ENCODE measurements around the gene PRSS33.

DNA sequence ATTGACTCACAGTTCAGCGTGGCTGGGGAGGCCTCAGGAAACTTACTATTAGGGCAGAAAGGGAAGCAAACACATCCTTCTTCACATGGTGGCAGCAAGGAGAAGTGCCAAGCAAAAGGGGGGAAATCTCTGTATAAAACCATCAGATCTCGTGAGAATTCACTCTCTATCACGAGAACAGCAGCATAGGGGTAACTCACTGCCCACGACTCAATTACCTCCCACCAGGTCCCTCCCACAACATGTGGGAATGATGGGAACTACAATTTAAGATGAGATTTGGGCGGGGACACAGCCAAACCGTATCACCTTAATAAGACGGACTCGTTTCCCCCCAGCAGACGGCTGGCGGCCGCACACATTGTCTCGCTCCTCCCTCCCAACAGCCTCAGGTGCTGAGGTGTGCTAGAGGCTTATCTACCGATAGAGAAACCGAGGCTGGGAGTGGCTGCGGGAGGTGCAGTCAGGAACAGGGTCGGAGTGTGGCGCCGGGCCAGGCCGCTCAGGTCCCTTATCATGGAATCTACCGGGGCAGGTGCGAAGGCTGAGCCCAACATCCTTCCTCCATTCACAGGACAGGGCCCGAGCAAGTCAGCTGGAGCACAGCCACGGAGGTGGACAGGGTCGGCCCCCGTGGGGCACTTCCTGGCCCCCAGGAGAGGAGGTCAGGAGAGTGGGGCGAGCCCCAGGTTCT, 37.8 kb upstream of the PRSS33 start:
- TF ChIP-seq POLR2A (IDR thresholded peaks at IDR 0.05; ENCODE audit: low read length) = no peak
- no peak for TF ChIP-seq GATA1 (IDR thresholded peaks at IDR 0.05; ENCODE audit: low read depth, low read length)

Measured in erythroblast (primary cell).